ENCODE measurements around the gene TSPYL4.
"Not testable (repeated sequence)": the region's sequence is repeated elsewhere in the genome, so short reads cannot be mapped to it uniquely, and the experiment has no call there.

Gene TSPYL4

DNA sequence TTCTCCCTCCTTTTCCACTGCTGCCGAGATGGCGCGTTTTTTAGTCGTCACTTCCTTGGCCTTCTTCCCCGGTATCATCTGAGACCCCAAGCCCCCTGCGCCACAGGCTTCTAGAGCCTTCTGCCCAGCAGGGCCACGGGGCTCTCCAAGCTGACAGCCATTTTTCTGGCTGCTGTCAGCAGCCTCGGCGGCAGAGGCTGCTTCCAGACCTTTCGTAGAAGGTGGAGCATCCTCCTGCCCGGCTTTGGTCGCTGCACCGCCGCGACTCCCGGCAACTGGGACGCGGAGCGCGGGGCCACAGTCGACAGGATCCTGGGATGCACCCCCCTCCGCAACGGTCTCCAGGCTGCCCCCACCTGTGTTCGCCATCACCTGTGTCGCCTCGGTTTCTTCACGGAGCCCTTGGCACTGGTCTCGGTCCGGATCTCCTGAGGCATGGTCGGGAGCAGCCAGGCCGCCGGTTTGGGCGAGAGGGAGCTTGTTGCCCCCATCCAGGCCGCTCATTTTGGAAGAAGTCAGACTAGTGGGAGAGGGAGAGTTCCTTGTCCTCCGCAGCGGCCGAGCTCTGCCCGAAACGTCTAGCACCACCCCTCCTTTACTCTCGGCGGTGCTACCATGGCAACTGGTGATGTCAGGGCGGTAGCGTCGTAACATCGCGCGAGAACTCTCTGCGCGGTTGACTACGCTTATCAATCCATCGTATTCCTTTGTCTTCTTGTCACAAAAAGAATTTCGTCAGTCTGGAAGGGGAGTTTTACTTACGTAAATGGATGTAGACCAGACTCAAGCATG lies at the start of gene TSPYL4:
TSPYL4 (minus strand) TSS at position 571 of the 792 bp plus-strand sequence; CDS start at position 504, 67 bp downstream.
- FAIRE-seq: no peak

DNA sequence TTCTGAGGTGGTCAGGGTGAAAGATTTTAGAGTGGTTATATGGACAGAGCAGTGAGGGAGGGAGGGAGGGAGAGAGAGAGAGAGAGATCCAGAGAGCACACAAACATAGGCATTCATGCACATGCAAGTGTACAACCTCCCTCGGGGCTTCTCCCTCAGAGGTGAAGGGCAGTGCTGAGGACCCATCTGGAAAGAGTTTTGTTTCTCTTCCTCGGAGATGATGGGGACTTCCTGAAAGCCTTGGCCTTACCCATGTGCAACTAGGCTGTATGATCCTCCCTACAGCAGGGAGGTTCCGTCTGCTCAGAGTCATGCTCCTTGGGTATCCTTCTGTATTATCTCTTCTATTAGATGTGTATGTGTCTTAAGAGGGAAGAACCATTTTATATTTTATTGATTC lies 47.2 kb upstream of the TSPYL4 start:
- no peak for FAIRE-seq

DNA sequence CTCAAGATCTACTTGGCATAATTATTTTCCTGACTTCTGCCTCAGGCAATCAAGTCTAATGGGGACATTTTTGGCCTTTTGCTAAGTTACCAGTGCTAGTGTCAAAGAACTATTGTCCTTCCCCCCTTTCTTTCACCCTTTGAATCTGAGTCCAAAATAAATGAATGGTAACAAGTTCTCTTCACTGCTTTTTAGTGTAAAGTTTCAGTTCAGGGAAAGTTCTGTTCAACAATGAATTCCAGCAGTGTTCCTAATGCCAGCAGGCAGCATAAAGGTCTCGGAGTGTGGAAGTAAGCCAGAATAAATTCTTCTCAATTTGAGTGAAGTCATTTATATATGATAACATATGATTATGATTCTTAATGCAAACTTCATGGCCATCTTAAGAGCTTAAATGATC lies 46.7 kb upstream of the TSPYL4 start:
- FAIRE-seq: no peak

DNA sequence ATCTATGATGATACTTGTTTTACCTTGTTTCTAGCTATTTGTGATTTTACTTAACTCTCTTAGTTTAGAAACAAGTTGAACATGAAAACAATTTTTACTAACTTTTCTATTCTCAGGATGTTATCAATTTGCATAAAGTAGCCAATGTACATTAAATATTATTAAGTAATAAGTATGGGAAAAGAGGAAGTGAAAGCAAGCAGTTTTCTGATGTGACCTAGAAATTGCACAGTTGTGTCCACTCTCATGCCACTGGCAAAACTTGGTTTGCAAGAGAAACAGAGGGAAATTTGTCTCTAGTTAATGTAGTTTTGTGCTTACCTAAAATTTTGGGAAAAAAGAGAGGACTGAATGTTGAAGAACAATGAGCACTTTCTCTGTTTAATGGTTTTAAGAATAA lies 45.1 kb upstream of the TSPYL4 start:
- no peak for FAIRE-seq

DNA sequence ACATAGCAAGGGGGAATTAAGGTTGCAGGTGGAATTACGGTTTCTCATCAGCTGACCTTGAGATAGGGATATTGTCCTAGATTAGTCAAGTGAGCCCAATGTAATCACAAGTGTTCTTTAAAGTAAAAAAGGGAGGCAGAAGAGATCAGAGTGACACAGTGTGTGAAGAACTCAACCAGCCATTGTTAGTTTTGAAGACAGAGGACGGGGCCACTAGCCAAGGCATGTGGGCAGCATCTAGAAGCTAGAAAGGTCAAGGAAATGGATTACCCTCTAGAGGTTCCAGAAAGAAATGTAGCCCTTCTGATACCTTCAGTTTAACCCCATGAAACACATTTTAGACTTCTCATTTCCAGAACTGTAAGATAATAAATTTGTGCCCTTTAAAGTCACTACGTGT lies 44.4 kb upstream of the TSPYL4 start:
- no peak for FAIRE-seq

GRCh38 chr6:116292553-116292952 lies 38.7 kb upstream of the TSPYL4 start:
- no peak for FAIRE-seq

GRCh38 chr6:116291701-116292396 lies 38.0 kb upstream of the TSPYL4 start:
- no peak for FAIRE-seq

DNA sequence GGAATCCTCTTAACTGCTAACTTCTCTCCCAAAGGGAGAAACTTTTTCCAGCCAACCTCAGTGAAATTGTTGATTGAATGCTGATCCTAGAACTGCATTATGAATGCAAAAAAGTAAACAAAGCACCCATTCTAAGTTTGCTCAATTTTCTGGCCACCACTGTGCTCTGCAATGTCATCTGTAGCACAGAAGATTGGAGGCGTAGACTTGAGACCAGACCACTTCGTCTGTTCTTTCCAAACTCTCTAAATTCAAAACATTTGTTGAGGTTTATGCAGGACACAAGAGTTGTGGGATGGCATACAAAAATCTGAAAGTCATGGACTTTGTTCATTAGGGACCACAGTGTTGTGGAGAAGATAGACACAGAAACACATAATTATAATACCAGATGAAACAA lies 36.9 kb upstream of the TSPYL4 start:
- FAIRE-seq: no peak

GRCh38 chr6:116289876-116290275 lies 36.0 kb upstream of the TSPYL4 start:
- no peak for FAIRE-seq

GRCh38 chr6:116287689-116288282 lies 33.9 kb upstream of the TSPYL4 start:
- FAIRE-seq: peak; percentile 94

DNA sequence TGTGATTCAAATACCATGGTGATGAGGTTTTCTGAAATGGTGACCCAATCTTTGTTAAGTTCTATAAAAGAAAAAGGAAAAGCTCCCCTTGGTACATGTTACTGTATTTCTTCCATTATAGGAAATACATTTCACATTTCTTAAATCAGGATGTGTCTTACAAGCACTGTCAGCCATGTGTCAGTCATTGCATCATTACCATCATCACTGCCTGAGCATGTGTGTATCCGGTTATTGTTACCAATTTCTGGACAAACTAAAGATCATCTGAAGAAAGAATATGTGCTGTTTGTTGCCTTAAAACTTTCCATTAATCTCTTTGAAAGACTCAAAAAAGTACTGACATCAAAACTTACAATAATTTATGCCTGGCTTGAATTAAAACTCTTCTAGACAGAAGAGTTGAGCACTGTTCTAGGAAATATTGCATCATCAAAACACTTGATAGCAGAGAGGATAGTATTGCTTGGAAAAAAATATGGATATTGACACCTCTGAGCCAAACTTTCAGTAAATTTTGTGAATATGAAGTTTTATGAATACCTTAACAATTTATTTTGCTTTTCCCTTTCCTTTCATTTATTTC lies 33.0 kb upstream of the TSPYL4 start:
- FAIRE-seq: no peak

- not testable (repeated sequence) for FAIRE-seq
Observed at GRCh38 chr6:116284984-116285383, 31.1 kb upstream of the TSPYL4 start.

DNA sequence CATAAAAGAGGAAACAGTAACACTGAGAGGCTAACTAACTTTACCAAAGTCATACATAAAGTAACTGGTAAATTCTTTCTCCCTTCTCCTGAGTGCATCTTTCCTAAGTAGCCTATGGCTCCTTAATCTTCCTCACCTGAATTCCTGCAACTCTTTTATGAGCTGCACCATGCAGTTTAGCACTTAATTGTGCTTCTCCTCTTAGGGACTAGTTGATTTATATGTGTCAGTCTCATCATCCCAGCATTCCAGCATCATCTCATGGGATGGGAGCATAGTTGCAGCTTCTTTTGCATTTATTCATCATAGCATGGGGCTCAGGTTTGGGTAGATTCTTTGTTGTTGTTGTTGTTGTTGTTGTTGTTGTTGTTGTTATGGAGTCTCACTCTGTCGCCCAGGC lies 29.3 kb upstream of the TSPYL4 start:
- FAIRE-seq: no peak

GRCh38 chr6:116282698-116283097 lies 28.8 kb upstream of the TSPYL4 start:
- no peak for FAIRE-seq

DNA sequence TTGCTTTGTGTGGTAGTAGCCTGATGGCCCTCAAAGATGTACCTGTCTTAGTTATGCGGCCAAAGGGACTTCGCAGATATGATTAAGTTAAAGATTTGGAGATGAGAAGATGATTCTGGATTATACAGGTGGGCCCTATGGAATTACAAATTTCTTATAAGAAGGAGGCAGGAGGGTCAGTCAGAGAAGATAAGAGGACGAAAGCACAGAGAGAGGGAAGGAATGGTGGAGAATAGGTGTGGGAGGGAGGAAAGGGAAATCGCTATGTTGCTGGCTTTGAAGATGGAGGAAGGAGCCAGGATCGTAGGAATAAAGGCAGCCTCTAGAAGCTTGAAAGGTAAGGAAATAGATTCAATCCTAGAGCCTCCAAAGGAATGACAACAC lies 27.1 kb upstream of the TSPYL4 start:
- FAIRE-seq: no peak

DNA sequence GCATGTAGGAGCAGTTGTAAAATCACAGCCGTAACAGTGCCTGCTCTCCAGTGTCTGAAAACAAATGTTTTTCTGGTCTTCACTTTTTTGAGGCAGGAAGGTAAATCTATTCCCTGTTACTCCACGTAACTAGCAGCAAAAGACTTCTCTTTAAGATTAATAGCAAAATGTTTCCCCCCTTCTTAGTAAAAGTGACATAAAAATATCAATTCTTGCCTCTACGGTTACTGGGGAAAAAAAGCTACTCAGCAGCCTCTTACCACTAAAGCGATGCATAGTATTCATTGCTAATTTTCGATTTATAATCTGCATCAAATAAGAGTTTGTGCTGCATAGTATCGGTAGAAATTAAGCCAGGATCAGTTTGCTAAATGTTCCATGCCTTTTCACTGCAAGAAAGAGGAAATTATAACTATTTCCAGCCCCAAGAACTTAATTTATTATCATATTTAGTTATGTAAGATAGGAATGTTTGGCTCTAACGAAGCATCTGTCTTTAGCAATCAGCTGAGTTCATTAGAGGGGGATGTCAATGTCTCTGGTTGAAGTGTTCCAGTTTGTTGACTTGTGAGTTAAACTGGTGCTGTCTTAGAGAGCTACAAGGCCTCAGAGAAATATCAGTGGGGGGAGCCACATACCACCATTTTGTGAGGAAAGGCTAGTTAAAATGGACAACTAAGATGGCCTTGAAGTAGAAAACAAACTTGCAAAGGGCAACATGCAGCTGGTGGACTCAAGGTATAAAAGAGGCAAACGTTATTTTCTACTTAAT lies 26.5 kb upstream of the TSPYL4 start:
- FAIRE-seq: no peak

DNA sequence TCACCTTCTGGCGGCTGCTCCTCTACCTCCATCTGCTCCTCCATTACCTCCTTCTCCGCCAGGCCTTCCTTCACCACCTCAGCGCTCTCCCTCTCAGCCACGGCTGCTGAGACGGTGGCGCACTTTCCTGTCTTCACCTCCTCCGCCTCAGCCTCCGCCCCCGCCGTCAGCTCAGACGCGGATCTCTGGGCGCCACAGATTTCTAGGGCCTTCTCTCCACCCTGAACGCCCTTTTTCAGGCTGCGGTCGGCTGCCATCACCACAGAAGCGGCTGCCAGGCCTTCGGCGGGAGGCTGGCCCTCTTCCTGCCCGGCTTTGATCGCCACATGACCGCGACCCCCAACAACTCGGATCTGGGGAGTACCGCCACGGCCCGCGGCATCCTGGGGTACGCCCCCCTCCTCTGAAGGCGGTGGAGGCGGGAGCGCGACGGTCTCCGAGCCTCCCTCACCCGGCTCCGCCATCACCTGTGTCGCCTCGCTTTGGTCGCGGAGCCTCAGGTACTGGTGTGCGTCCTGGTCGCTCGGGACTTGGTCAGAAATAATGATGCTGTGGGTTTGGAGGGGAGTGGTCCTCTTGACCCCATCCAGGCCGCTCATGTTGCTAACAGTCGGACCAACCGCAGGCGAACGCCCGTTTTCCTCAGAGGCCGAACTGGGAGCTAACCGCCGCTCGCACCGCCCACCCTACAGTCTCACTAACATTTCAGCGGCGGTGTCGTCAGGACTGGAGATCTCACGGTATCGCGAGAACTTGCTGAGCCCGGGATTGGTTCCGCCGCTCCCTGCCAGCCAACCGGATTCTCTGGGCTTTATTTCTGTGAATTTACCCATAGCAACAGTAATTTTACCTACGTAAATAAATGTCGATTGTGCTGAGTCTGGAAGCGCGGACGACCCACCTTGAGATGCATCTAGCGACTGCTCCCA lies 25.6 kb upstream of the TSPYL4 start, which contains the start of gene TSPYL1:
TSPYL1 (minus strand) TSS at position 699 of the 929 bp plus-strand sequence; CDS start at position 599, 100 bp downstream.
- FAIRE-seq: peak; percentile 83

- no peak for FAIRE-seq
Observed at GRCh38 chr6:116278854-116279231, 25.0 kb upstream of the TSPYL4 start.

- no peak for FAIRE-seq
Observed at GRCh38 chr6:116278481-116278829, 24.6 kb upstream of the TSPYL4 start.

- FAIRE-seq: no peak
Observed at GRCh38 chr6:116277124-116277523, 23.2 kb upstream of the TSPYL4 start.

DNA sequence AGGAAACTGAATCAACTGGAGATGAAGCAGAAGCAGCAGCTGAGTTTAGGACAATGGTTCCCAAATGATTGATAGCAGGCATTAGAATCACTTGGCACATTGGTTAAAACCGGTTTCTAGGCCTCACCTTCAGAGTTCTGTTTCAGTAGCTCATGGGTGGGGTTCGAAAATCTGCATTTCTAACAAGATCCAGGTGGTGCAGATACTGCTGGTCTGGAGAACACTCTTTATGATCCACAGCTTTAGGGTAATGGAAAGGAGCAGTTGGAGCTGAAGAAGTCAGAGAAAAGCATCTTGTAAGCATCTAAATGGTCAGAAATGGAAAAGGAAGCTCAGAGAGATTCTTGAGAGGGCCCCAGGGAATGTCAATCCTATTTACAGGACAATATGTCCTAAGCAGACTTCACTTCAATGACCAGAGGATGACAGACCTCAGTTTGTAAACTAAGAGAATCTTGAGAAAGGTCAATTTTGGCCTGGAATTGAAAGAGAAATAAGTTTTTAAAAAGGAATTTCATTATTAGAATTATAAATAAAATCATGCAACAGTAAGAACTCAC lies 17.4 kb upstream of the TSPYL4 start:
- FAIRE-seq: no peak

Data from TTC549 (cell line).